Vagina (tissue), 2 donors: ENCODE measurements around the gene PROZ. TPM values are rescaled to one million over a fixed set of nuclear protein-coding genes. Genes with fewer than 3 reads are reported as not detected.

Experiments used
- DNase-seq, 2 donors: peaks; one replicate each; pipeline ENCODE4 v3.0.0-alpha.2; 2017; ENCODE audit errors: extremely low spot score in 2 of 2
- H3K27ac ChIP-seq: fragments of 200-600 bp; sonication (generic); one replicate; pipeline ENCODE4 v1.5.1; 2019
- H3K27me3 ChIP-seq: fragments of 200-600 bp; sonication (generic); one replicate; pipeline ENCODE4 v1.5.1; 2019
- H3K36me3 ChIP-seq, 2 donors: fragments of 200-600 bp; sonication (generic); one replicate each; pipeline ENCODE4 v1.5.1; 2017 to 2019
- H3K4me1 ChIP-seq: fragments of 200-600 bp; sonication (generic); one replicate; pipeline ENCODE4 v1.5.1; 2019
- H3K4me3 ChIP-seq, 2 donors: fragments of 200-600 bp; sonication (generic); 1 replicate in 1 of 2; 2 replicates in 1 of 2; pipeline ENCODE4 v1.5.1; 2016 to 2019
- H3K9me3 ChIP-seq: fragments of 200-600 bp; sonication (generic); one replicate; pipeline ENCODE4 v1.5.1; 2019
- CTCF ChIP-seq, 3 experiments: fragments of 450-650 bp in 2 of 3; fragments of 200-600 bp in 1 of 3; sonication (generic) in 1 of 3; IDR thresholded peaks; one replicate each; pipeline ENCODE4 v1.5.1; 2017 to 2019; ENCODE audit warnings: antibody characterized with exemption in 3 of 3, mild to moderate bottlenecking in 2 of 3, moderate library complexity in 2 of 3
- POLR2A ChIP-seq, 2 donors: fragments of 450-650 bp; IDR thresholded peaks; one replicate each; pipeline ENCODE4 v1.6.1; 2017; ENCODE audit warnings: antibody characterized with exemption in 2 of 2, mild to moderate bottlenecking in 2 of 2, moderate library complexity in 2 of 2
- POLR2AphosphoS5 ChIP-seq, 2 donors: sonication (generic); formaldehyde crosslinking; IDR thresholded peaks; one replicate each; pipeline ENCODE4 v1.9.0; 2017; ENCODE audit warnings: antibody characterized with exemption in 2 of 2, mild to moderate bottlenecking in 2 of 2, low read depth in 1 of 2; ENCODE audit not compliant: insufficient read depth in 1 of 2
- intact Hi-C: fragments of 100-400 bp; cut with DNase I; formaldehyde crosslinking; loops from one replicate; pipeline ENCODE4 v1.15.1; 2023
- total RNA-seq: library from RNA; depleted of rRNA; stranded (reverse); fragments of >200 nt; gene quantifications from one replicate; pipeline ENCODE4 v1.2.3, GENCODE V29; 2016

The PROZ gene
- total RNA-seq, 1 donor from 2014 or later: not detected

GRCh38 chr13:113119166-113119821, 39.2 kb upstream of the PROZ start:
- H3K36me3 ChIP-seq: no peaks in the 10 kb centered on the region
- intact Hi-C loops: no loop called here
- no peaks in the 10 kb centered on the region for H3K9me3 ChIP-seq
- H3K27ac ChIP-seq: no peak overlapping the region
- H3K27me3 ChIP-seq: no peaks in the 10 kb centered on the region
- peak in 1 of 2 donors; percentile 27 for DNase-seq
- no peak overlapping the region for H3K4me3 ChIP-seq
- peaks cover 13% of the 10 kb centered on the region for H3K4me1 ChIP-seq
- no peak for TF ChIP-seq POLR2A (IDR thresholded peaks at IDR 0.05)
- TF ChIP-seq POLR2AphosphoS5 (IDR thresholded peaks at IDR 0.05; ENCODE audit: insufficient read depth in 1 of 2, low read depth in 1 of 2): no peak
- no peak for TF ChIP-seq CTCF (IDR thresholded peaks at IDR 0.05)

GRCh38 chr13:113119822-113120189, 38.6 kb upstream of the PROZ start:
- intact Hi-C loops: no loop called here
- Histone ChIP-seq H3K36me3 (no peaks in the 10 kb centered on the region), H3K4me3 (no peak overlapping the region), H3K9me3 (no peaks in the 10 kb centered on the region), H3K27ac (no peak overlapping the region), H3K27me3 (no peaks in the 10 kb centered on the region), H3K4me1 (peaks cover 18% of the 10 kb centered on the region)
- peak in 1 of 2 donors; percentile 34 for DNase-seq
- TF ChIP-seq POLR2A (IDR thresholded peaks at IDR 0.05): no peak
- no peak for TF ChIP-seq POLR2AphosphoS5 (IDR thresholded peaks at IDR 0.05; ENCODE audit: insufficient read depth in 1 of 2, low read depth in 1 of 2)
- TF ChIP-seq CTCF (IDR thresholded peaks at IDR 0.05): no peak

GRCh38 chr13:113120300-113121182, 37.9 kb upstream of the PROZ start:
- Histone ChIP-seq H3K9me3 (no peaks in the 10 kb centered on the region), H3K4me1 (peaks cover 18% of the 10 kb centered on the region), H3K27me3 (no peaks in the 10 kb centered on the region), H3K27ac (no peak overlapping the region), H3K4me3 (no peak overlapping the region), H3K36me3 (no peaks in the 10 kb centered on the region)
- DNase-seq: peak in 1 of 2 donors; percentile 71
- intact Hi-C loops: no loop called here
- no peak for TF ChIP-seq POLR2A (IDR thresholded peaks at IDR 0.05)
- TF ChIP-seq POLR2AphosphoS5 (IDR thresholded peaks at IDR 0.05; ENCODE audit: insufficient read depth in 1 of 2, low read depth in 1 of 2): no peak
- TF ChIP-seq CTCF (IDR thresholded peaks at IDR 0.05): no peak

GRCh38 chr13:113121183-113121927, 37.1 kb upstream of the PROZ start:
- peak in 1 of 2 donors; percentile 80 for DNase-seq

More at GRCh38 chr13:113121183-113121927, 37.1 kb upstream of the PROZ start:
- peaks cover 18% of the 10 kb centered on the region for H3K4me1 ChIP-seq
- TF ChIP-seq CTCF (IDR thresholded peaks at IDR 0.05): no peak
- TF ChIP-seq POLR2A (IDR thresholded peaks at IDR 0.05): no peak
- no peak for TF ChIP-seq POLR2AphosphoS5 (IDR thresholded peaks at IDR 0.05; ENCODE audit: insufficient read depth in 1 of 2, low read depth in 1 of 2)
- H3K9me3 ChIP-seq: no peaks in the 10 kb centered on the region
- H3K27me3 ChIP-seq: no peaks in the 10 kb centered on the region
- H3K4me3 ChIP-seq: no peak overlapping the region
- intact Hi-C loops: no loop called here
- no peaks in the 10 kb centered on the region for H3K36me3 ChIP-seq
- peak overlapping the region; percentile 87 for H3K27ac ChIP-seq
